Upper lobe of left lung (tissue), 4 donors: Measurements from ENCODE around the gene PLA2G2C.

Source experiments
- CTCF ChIP-seq, 6 experiments: fragments of 450-650 bp in 4 of 6; fragments of 200-600 bp in 2 of 6; sonication (generic) in 2 of 6; IDR thresholded peaks; one replicate each; pipeline ENCODE4 v1.5.1; 2016 to 2019; ENCODE audit warnings: antibody characterized with exemption in 6 of 6
- EP300 ChIP-seq, 4 donors: sonication (generic); formaldehyde crosslinking; IDR thresholded peaks; one replicate each; pipeline ENCODE4 v1.5.1; 2017; ENCODE audit warnings: antibody characterized with exemption in 4 of 4, control low read depth in 2 of 4
- POLR2A ChIP-seq, 4 donors: fragments of 450-650 bp; IDR thresholded peaks; one replicate each; pipeline ENCODE4 v1.5.1; 2016 to 2017; ENCODE audit warnings: antibody characterized with exemption in 4 of 4, mild to moderate bottlenecking in 2 of 4
- POLR2AphosphoS5 ChIP-seq, 2 donors: sonication (generic); formaldehyde crosslinking; IDR thresholded peaks; one replicate each; pipeline ENCODE4 v1.5.1; 2017; ENCODE audit warnings: antibody characterized with exemption in 2 of 2

DNA sequence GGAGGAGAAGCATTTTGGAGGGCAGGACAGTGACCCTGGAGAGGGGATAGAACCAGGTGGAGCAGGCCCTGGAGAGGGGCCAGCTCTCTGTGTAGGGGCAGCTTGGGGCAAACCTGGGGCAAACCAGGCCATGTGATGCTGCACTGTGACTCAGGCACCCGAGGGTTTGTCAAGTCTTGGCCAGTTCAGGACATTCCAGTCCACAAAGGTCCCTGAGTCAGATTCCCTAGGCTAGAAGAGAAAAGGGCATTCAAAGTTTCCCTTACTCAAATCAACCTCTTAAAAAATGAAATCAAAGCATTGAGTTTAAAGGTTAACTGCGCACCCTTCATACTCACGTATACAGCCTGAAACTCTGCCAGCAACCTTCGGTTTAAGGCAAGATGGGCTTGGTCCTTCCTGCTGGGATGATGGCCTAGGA, 25.2 kb upstream of the PLA2G2C start:
- TF ChIP-seq CTCF (IDR thresholded peaks at IDR 0.05) (no peak), EP300 (IDR thresholded peaks at IDR 0.05) (no peak), POLR2A (IDR thresholded peaks at IDR 0.05) (no peak), POLR2AphosphoS5 (IDR thresholded peaks at IDR 0.05) (no peak)
